Activated naive CD4-positive, alpha-beta T cell treated with anti-CD3 and anti-CD28 coated beads, Interleukin-2, amount 50 U/mL, for 16 hours (primary cell): ENCODE measurements around the gene POU6F2.
A peak's percentile ranks its signal among the peaks of the same experiment; 100 is the strongest.

ENCODE experiments used
- DNase-seq: peaks from one replicate; pipeline ENCODE4 v3.0.0-alpha.2; 2020

The POU6F2 gene

DNA sequence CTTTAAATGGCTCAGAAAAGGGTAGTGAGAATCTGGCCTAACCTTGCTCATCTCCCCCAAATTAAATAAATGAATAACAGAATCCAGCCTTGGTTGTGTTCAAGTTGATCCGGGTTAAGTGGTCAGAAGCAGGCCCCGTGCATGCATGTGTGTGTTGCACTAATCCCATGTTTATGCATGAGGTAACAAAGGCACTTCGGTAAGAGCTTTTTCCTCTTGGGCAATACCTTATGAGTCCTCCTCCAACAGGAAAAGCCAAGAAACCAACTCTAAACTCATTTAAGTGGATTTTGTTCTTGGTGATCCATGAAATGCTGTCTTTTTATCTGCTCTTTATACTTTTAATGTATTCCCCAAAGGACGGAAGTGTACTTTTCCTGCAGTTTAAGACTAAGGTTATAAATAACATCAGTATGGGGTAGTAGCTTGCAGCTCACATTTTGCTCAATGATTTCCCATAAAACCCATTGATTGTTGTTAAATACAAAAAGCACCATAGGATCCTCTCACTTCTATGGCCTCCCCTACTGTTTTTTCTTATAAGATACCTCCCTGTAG is 483.6 kb downstream of the POU6F2 start:
- no peak for DNase-seq

DNA sequence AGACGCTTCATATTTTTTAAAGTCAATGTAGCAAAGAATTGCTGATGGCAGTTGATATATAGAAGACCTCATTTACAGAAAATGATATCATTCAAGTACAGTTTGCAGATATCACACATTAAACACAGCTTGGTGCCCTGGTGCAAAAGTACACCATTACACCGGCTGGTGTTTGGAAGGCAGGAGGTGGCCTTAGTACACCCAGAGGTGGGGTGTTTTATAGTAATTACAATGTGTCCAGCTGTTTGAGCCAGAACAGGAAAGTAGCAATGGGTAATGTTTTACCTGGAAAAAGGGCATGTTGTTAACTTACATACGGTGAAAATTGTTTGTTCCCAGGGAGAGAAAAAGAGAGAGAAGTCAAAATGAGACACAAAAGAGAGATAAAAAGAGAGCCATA is 485.5 kb downstream of the POU6F2 start:
- no peak for DNase-seq

DNA sequence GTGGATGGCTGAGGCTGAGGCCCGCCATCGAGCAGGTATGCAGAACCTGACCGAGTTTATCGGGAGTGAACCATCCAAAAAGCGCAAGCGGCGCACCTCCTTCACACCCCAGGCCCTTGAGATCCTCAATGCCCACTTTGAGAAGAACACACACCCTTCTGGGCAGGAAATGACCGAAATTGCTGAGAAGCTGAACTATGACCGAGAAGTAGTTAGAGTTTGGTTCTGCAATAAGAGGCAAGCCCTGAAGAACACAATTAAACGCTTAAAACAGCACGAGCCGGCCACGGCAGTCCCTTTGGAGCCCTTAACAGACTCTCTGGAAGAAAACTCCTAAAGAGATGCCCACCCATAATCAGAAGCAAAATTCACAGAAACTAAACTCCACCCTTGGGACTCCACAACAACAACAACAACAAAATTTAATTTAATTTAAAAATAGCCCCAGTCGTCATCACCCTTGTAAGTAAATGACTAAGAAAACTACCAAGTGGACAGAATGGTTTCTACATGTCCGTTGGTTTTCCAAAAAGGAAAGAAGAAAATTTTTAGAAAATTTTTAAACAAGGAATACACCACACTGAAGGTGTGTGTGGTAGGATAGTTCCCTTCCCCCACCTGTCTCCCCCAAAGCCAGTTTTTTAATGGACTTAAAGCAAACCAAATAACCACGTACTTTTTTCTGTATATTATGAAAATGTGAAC is 486.8 kb downstream of the POU6F2 start:
- no peak for DNase-seq

DNA sequence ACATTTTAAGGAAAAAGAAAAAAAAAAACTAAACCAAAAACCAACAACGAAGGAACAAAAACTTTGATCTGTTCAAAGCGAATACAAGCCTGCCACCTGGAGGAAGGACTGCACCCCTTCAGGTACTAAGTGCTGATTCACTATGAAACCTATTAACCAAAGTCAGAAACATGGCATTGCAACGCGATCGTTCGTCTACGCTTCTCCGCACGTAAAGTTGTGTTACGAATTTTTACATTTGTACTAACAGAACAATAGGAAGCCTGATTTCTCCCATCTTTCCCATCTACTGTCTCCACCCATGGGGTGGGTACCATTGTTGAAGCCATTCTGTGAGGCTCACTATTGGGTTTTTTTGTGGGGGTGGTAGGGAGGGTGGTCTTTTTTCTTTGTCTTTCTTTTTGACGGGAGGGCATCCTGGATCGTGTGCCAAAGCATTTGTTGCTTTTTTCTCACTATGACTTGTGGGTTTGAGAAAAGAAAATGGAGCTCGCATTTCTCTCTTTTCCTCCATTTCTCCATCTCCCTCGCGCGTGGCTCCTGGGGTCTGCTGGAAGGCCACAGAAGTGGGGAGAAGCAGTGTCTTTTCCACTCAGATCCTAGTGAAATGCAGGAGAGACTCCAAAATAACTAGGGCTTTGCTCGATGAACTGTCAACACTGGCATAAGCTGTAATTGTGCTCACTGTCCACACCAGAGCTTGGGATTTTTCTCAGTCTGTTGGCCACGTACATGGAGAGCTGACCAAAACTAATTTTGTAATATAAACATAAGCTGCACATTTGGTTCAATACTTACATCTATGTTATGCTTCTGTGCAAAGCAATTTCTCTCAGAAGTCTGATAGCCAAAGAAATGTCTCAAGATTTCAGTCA is 487.6 kb downstream of the POU6F2 start:
- DNase-seq, result peak; percentile 32

DNA sequence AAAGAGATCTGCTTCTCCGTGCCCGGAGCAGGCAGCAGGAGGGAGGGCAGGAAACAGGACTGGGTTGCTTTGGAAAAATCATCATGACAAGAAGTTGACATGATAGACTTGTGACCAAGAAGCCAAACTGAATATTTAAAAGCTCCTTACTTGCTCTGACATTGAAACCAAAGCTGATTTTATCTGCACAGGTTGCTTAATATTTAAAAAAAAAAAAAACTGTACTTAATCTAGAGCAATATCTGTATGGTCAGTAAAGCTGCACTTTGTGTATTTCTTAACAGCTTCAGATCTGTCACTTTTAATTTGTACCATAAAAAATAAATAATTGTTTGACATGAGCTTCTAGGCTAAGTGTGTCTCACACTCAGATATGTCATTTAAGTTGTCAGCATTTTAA is 490.6 kb downstream of the POU6F2 start:
- no peak for DNase-seq

DNA sequence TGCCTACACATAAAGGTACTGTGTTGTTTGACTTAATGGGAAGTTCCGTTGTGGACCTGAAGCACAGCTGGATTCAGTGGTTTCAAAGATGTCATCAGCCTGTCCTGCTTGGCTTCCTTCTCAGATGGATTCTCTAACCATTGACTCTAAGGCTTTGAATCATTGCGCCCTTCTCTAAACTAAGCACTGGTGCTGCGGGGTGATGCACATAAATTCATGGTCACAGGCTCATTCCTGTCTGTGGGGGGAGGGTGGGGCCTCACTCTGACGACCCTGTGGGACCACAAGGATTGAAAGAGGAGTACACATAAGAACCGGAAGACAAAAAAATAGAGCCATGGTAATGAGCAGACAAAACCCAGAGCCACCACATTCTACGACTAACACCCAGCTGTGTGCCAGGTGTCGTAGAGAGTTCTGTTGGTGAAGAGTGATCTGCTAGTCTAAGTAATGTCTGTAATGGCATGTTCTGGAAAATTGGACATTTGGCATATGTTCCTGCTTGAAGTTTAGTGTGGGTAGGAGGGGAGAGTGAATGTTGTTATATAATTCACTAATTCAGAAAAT is 491.2 kb downstream of the POU6F2 start:
- no peak for DNase-seq

DNA sequence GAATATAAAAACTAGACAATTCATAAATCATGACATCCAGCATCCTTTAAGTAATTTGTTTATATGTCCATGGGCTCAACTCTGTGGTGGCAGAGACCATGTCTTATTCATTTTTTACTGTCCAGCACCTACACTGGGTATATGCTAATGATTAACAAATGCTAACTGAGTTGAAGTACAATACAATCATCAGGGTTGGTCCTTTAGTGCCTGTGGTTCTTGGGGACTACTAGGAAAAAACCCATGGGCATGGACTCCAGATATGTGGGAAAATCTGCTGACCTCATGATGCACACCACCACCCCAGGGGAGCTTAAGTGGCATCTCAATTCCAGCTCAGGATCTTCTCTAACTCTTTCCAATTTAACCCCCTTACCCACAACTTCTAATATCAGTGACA is 503.2 kb downstream of the POU6F2 start:
- no peak for DNase-seq

DNA sequence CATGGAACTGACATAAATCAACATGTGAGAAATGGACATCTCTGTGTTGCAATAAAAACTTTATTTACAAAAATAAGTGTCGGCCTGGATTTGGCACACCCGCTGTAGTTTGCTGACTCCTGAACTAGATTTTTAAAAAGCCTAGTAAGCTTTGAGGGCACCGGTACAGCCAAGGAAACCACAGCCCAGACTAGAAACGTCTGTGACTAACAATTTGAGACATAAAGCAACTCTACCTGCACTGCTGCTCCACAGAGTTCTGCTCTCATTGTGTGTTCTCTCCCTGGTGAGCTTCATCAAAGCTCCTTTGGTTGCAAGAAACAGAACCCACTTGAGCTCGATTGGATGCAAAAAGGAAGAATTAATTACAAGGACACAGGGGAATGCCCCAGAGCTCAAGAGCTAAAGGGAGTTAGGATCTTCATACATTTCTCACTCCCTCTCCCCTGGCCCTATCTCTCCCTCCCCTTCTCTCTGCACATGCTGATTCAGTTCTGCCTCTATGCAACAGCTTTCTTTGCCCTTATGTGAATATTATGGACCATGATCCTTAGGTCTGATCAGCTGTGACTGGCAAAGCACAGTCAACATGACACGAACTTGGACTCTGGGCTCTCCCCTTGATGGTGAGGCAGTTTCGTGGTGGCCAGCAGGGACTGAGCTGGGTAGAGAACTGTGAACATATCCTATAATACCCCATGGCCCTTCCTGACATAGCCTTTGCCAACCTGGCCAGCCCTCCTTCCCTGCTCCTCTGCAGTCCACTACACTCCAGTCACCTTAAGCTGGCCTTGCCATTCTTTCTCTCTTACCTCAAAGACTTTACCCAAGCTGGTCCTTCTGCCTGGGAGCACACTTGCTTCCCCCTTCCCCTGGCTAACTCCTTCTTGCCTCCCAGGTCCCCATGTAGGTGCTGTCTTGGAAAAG is 511.0 kb downstream of the POU6F2 start:
- DNase-seq, result no peak

DNA sequence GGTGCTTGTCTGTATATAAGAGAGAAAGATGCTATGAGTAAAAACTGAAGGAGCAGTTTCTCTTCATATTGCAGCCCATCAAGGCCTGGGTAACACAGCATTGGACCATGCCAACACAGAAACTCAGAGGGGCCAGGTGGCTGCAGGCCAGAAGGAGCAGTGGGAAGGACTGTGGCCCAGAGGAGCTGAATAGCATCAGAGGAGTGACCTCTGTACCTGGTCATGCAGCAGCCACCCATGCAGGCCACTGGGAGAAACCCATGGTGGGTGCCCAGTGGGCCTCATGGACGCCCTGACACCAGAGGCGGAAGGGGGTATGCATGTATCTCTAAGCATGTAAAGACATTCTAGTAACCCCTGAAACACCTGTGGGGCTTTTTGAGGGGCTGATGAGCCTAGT is 512.6 kb downstream of the POU6F2 start:
- no peak for DNase-seq

DNA sequence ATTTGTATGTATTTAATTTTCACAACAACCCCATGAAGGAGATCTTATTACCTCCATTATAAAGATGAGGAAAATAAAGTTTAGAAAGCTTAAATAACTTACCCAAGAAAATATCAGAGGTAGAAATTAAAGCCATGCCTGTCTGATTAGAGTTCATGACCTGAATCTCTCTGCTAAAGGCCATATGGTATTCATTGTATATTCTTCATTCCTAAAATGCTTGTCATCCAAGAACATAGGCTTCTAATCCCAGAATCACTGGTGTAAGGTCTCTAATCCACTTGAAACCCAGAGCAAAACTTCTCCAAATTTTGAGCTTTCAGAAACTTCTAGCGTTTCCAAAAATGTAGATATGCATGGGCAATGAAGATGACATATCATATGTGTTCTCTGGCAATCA is 516.2 kb downstream of the POU6F2 start:
- DNase-seq, result no peak

DNA sequence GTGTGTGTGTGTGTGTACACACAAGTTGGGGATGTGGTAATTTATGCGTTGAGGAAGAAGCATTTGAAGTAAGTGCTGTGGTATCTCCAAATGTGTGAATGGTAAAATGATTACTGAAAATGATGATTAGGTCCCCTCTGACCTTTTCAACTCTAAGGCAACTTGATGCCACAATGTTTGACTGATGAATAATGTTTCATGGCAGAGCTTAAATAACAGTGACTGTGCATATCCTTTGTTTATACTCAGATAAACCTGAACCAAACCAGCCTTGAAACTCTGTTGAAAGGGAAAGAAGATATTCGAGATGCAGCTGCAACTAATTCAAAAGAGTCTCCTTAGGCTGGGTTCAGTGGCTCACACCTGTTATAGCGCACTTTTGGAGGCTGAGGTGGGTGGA is 523.6 kb downstream of the POU6F2 start:
- DNase-seq, result no peak

DNA sequence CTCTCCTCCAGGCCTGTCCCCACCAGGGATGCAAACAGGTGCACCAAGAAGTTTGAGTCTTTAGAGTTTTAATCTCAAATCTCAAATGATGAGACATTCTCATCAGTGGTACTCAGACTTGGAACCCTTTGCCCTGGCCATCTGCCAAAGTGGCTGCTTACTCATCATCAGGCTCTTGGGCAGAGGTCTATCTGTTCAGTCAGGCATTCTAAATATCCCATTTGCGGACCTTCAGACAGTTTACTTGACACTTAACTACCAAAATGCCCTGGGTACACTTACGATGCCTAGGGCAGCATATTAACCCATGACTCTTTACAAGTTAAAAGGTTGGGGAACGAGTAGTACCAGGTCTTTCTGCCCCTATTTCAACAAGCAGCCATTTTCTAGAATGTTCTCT is 527.3 kb downstream of the POU6F2 start:
- no peak for DNase-seq

DNA sequence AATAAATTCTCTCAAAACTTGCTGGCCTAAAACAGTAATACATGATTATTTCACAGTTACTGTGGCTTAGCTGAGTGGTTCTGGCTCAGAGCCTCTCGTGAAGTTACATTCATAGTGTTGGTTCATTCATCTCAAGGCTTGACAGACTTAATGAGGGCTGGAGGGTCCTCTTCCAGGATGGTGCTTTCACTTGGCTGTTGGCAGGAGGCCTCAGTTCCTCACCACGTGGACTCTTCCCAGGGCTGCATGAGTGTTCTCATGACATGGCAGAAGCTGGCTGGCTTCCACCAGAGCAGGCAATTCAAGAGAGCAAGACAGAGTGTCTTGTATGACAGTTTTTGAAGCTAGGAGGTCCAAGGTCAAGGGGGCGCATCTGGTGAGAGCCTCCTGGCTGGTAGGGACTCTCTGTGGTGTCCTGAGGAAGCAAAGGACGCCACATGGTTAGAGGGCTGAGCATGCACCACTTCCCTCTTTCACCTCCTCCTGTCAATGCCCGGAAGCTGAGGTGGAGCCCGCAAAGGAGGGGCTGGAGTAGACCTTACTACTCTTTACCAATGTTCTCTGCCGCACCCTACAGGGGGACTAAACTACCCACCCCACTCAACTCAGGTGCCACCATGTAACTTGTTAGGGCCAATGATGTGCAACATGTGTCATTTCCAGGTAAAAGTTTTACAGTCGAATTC is 530.3 kb downstream of the POU6F2 start:
- no peak for DNase-seq

DNA sequence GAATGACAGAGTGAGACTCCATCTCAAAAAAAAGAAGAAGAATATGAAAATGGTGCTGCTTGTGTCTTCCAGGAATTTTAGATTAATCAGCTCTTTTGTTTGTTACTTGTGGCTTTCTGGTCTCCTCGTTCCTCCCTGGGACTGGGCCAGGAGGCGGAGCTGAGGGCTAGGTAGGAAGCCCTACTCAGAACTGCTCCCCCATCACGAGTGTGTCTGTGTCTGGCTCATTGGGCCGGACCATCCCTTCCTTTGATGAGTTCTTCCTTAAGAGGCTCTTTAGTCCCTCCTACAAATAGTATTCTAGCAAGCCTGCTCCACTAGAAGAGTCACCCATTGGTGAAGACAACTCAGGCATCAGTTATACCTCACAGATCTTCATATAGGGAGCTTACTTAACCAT is 531.7 kb downstream of the POU6F2 start:
- DNase-seq, result no peak

DNA sequence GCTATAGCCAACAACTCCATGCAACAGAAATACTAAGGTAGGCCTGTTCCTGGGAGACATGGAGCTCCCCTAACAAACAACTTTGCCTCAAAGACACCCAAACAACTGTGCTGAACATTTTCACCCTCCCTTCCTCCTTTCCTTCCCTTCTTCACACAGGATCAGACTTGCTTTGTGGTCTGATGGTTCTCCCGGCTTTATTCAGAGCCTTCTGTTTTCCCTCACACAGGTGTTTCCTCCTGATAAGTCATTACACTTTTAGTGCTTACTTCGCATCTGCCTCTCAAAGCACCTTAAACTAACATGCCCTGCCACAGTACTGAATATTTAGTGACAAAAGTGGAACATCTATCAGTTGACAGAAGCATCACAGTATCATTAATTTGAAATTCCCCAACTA is 532.2 kb downstream of the POU6F2 start:
- DNase-seq, result no peak

DNA sequence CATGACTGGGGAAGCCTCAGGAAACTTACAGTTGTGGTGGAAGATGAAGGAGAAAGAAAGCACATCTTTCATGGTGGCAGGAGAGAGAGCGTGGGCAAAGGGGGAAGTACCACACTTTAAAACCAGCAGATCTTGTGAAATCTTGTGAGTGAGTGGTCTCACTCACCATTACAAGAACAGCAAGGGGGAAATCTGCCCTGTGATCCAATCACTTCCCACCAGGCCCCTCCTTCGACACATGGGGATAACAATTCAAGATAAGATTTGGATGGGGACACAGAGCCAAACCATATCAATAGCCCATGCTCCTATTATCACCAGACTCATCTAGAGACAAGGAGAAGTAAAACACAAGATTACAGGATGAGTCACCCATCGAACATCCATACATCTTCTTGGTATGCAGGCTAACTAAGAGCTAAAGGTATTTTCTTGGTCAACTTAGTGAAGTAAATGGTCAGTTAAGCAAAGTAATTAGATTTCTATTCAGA is 533.2 kb downstream of the POU6F2 start:
- no peak for DNase-seq

DNA sequence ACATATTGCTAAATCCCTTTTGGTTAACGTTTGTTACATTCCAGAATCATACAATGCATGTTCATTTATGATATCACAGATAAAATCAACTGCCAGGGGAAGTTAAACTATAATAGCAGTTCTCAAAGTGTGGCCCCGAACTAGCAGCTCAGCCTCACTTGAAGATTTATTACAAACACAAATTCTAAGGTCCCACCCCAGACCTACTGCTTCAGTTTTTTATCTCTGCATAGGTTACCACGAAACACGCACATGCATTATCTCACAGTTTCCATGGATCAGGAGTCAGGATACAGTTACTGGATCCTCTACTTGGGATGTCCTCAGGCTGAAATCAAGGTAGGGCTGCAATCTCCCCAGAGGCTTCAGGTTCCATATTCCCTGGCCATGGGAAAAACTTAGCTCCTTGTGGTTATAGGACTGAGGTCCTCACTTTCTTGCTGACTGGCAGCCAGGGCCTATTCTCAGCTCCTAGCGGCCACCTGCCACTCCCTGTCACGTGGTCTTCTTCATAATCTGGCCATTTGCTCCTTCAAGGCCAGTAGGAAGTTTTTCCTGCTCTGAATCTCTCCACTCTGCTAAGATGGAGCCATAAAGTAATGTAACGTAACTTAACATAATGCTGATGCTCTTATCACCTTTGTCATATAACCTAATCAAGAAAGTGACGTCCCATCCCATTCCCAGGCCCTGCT is 538.0 kb downstream of the POU6F2 start:
- no peak for DNase-seq

DNA sequence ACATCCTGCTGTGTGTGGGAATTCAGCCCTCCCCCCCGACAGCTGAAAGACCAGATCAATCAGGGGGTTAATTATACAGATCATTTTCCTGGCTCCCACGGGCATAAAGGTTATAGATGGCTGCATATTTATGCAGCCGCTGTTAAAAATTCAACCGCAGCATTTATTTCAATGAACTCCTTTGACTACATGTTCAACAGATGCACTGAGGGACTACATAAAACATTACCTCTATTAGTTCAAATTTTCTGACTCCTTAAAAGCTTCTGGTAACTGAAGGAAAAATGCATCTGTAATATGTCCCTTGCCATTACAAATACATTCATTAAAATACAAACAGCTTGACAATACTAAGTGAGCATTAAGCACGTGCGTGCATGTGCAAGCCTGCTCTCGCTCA is 538.8 kb downstream of the POU6F2 start:
- DNase-seq, result no peak

DNA sequence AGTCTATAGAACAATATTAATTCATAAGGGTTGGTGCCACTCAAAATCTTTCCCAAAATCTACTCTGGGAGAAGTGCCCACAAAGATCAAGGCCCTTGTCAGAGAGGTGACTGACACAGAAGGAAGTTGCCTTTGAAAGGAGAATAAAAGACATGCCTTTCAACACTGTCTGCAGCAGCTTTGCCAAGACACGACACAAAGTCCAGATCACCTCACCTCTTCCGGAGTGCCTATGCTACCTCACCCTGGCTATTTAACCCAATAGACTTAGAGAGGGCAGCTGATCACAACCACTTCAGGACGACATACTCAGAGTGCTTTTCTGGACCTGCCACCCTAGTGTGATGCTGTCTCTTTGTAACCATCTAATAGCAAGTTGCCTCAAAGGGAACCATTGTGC is 539.5 kb downstream of the POU6F2 start:
- DNase-seq, result no peak
